Right lobe of liver (tissue), 6 donors: ENCODE results near the gene SLC2A8. TPM values are rescaled to one million over a fixed set of nuclear protein-coding genes. Genes with fewer than 3 reads are reported as not detected.

Source experiments
- ATAC-seq, 4 donors: fragments of 200-7000 bp; cut with Tn5 transposase; one replicate each; pipeline ENCODE4 v1.9.1; 2020; ENCODE audit warnings: mild to moderate bottlenecking in 4 of 4, moderate library complexity in 4 of 4
- DNase-seq, 3 donors: peaks; one replicate each; pipeline ENCODE4 v3.0.0-alpha.2; 2020
- H3K27ac ChIP-seq, 3 donors: fragments of 200-600 bp; one replicate each; pipeline ENCODE4 v1.8.0; 2022
- H3K27me3 ChIP-seq, 2 donors: fragments of 200-600 bp; one replicate each; pipeline ENCODE4 v1.8.0; 2022
- H3K36me3 ChIP-seq, 4 donors: fragments of 200-600 bp; sonication (generic) in 1 of 4; one replicate each; pipeline versions ENCODE4 v1.5.1 to v1.8.0; 2017 to 2022; ENCODE audit warnings: control low read depth in 1 of 4
- H3K4me1 ChIP-seq, 4 donors: fragments of 200-600 bp; sonication (generic) in 1 of 4; one replicate each; pipeline versions ENCODE4 v1.5.1 to v1.8.0; 2017 to 2022; ENCODE audit warnings: control low read depth in 1 of 4
- H3K4me3 ChIP-seq, 3 donors: fragments of 200-600 bp; one replicate each; pipeline ENCODE4 v1.8.0; 2022
- H3K9me3 ChIP-seq, 4 donors: fragments of 200-600 bp; sonication (generic) in 1 of 4; one replicate each; pipeline versions ENCODE4 v1.5.1 to v1.8.0; 2017 to 2022; ENCODE audit warnings: control low read depth in 1 of 4
- POLR2A ChIP-seq: fragments of 450-650 bp; IDR thresholded peaks from one replicate; pipeline ENCODE4 v1.6.1; 2017; ENCODE audit warnings: antibody characterized with exemption, mild to moderate bottlenecking
- WGBS: methylation state at CpG from one replicate; pipeline ENCODE4 v1.1.6; 2018; ENCODE audit warnings: low coverage, low lambda C conversion rate; ENCODE audit not compliant: insufficient coverage; ENCODE audit errors: missing lambda C conversion rate; 5-methylcytosine and 5-hydroxymethylcytosine counted together
- intact Hi-C, 2 donors: fragments of 100-400 bp; cut with DNase I; formaldehyde crosslinking; loops; one replicate each; pipeline versions ENCODE4 v1.11.2 to v1.14.1; 2022
- total RNA-seq, 6 experiments: library from RNA; depleted of rRNA in 2 of 6; stranded (reverse); fragments of >200 nt in 2 of 6; fragmentation: NEBNext Ultra II Directional in 3 of 6; extraction: Animal tissue kit (Norgen Biotek cat#: 25700) in 3 of 6; gene quantifications; one replicate each; pipeline versions ENCODE4 v1.1.0 to v1.2.4, GENCODE V29; 2016 to 2023
- TF ChIP-seq, protein P1 (sequence below), 4 donors: fragments of 200-600 bp in 3 of 4; fragments of 450-650 bp in 1 of 4; IDR thresholded peaks; one replicate each; pipeline versions ENCODE4 v1.5.1 to v1.8.0; 2016 to 2022; ENCODE audit warnings: antibody characterized with exemption in 4 of 4, mild to moderate bottlenecking in 2 of 4
- donor health status: DM: no; HTN: yes; CAD: no.
- donor health status: DM: no; HTN: no; CAD: no.
- donor health status: DM: no; HTN: no; CAD: no.
- donor health status: DM: no; HTN: yes; CAD: no.
- donor health status: DM: no; HTN: yes; CAD: no.

Gene SLC2A8
- total RNA-seq, 6 experiments from 2014 or later, result 16.2 to 25.0 (median 18.8) TPM

DNA sequence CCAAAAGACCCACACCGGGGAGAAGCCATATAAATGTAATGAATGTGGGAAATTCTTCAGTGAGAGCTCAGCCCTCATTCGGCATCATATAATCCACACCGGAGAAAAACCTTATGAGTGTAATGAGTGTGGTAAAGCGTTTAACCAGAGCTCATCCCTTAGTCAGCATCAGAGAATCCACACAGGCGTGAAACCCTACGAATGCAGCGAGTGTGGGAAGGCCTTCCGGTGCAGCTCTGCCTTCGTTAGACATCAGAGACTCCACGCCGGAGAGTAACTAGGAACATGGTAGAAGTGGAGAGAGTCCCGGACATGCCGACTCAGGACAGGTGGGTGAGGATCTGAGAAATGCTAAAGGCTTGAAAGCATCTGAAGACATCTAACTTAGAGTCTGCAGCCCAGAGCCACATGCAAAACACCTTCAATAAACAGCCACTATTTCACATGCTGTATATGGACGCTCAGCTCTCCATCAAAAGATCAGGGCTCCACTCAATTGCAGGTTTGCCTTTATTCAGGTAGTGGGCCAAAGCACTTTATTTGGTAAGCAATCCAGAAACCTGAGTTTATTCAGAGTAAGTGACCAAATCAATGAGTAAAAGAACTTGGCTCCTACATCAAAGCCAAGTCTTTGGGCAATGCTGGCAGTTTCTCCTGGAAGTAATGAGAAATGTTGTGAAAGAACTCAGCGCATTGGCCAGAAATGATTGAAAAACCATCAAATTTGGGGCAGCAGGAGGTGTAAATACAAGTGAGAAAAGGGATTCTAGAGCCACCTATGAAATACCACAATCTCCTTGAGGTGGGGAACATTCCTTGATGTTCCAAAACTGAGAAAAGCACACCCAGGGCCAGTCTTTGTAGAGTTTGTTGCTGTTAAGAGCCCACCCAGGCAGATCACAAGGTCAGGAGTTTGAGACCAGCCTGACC lies 48.2 kb downstream of the SLC2A8 start:
- ATAC-seq, result peak in 3 of 4 donors; percentile 20 to 76 (median 53)
- intact Hi-C loops, result no loop called here
- 86% methylated on average over 13 of the region's 15 CpGs for WGBS
- no peak for DNase-seq
- Histone ChIP-seq H3K27me3 (no peaks in the 10 kb centered on the region), H3K4me3 (no peak overlapping the region), H3K4me1 (peaks cover 0 to 32% (median 5%) of the 10 kb centered on the region in 4 donors), H3K9me3 (no peaks in the 10 kb centered on the region), H3K27ac (peak overlapping the region in 1 of 3 donors; percentile 10), H3K36me3 (peaks cover 5 to 59% (median 29%) of the 10 kb centered on the region in 4 donors)
- TF ChIP-seq, protein P1, sequence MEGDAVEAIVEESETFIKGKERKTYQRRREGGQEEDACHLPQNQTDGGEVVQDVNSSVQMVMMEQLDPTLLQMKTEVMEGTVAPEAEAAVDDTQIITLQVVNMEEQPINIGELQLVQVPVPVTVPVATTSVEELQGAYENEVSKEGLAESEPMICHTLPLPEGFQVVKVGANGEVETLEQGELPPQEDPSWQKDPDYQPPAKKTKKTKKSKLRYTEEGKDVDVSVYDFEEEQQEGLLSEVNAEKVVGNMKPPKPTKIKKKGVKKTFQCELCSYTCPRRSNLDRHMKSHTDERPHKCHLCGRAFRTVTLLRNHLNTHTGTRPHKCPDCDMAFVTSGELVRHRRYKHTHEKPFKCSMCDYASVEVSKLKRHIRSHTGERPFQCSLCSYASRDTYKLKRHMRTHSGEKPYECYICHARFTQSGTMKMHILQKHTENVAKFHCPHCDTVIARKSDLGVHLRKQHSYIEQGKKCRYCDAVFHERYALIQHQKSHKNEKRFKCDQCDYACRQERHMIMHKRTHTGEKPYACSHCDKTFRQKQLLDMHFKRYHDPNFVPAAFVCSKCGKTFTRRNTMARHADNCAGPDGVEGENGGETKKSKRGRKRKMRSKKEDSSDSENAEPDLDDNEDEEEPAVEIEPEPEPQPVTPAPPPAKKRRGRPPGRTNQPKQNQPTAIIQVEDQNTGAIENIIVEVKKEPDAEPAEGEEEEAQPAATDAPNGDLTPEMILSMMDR (IDR thresholded peaks at IDR 0.05), result no peak
- TF ChIP-seq POLR2A, result no peak

DNA sequence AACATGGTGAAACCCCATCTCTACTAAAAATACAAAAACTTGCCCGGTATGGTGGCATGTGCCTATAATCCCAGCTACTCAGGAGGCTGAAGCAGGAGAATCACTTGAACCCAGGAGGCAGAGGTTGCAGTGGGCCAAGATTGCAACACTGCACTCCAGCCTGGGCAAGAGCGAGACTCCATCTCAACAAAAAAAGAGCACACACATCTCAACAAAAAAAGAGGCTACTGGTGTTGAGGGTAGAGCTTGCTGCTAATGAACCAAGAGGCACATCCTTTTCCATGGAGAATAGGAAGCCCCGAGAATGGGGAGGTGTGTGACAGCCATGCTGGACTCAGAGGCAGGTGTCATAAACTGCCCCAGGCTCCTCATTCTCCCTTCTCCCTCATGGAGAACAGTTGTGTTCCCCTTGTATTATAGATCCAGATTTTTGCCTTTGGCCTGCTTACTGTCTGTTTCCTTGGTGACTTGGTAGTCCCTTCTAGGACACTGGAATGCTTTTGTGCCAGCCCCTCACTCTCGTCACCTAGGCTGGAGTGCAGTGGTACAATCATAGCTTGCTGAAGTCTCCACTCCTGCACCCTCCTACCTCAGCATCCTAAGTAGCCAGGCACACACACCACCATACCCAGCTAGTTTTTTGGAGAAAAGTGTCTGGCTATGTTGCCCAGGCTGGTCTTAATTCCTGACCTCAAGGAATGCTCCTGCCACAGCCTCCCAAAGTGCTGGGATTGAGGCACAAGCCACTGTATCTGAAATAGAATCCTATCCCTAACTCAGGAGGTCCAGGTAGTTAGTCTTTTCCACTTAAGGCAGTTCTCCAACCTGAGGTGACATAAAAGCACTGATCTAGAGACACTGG lies 49.1 kb downstream of the SLC2A8 start:
- no CpG with 5 or more reads among the region's 4 CpGs for WGBS
- Histone ChIP-seq H3K4me3 (no peak overlapping the region), H3K4me1 (peaks cover 0 to 37% (median 6%) of the 10 kb centered on the region in 4 donors), H3K27ac (peak overlapping the region in 1 of 3 donors; percentile 10), H3K36me3 (peaks cover 5 to 51% (median 29%) of the 10 kb centered on the region in 4 donors), H3K9me3 (no peaks in the 10 kb centered on the region), H3K27me3 (no peaks in the 10 kb centered on the region)
- TF ChIP-seq, protein P1 (IDR thresholded peaks at IDR 0.05), result no peak
- TF ChIP-seq POLR2A, result no peak
- peak in 1 of 4 donors; percentile 8 for ATAC-seq
- intact Hi-C loops, result no loop called here
- DNase-seq, result no peak

DNA sequence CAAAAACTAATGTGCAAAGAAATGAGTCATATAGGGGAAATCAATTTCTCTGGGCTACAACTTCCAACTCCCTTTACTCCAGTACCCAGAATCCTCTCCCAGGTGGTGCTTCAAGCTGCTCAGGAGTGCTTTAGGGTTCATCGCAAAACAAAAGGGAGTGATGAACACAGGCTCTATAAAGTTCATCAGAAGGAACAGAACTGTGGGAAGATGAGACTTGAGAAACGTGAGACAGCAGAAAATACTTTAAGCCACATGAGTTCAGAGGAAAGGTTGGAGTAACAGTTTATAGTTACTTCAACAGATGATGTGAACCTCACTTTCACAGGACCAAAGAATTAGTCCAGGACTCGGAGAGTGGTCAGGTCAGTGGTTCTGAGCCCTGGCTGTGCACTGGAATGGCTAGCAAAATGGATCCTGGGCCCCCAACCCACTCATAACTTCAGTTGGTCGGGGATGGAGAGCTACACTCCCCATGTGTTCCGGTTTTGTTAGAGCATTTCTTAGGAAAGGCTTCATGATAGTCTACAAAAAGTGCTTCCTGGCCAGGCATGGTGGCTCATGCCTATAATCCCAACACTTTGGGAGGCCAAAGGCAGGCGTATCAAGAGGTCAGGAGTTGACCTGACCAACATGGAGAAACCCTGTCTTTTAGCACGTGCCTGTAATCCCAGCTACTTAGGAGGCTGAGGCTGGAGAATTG lies 49.9 kb downstream of the SLC2A8 start:
- DNase-seq (no peak), ATAC-seq (no peak)
- no peak overlapping the region for H3K27ac ChIP-seq
- no peak overlapping the region for H3K4me3 ChIP-seq
- 82% methylated on average over 3 of the region's 7 CpGs for WGBS
- peaks cover 0 to 37% (median 6%) of the 10 kb centered on the region in 4 donors for H3K4me1 ChIP-seq
- H3K27me3 ChIP-seq, result no peaks in the 10 kb centered on the region
- no peaks in the 10 kb centered on the region for H3K9me3 ChIP-seq
- H3K36me3 ChIP-seq, result peaks cover 5 to 47% (median 29%) of the 10 kb centered on the region in 4 donors
- intact Hi-C loops, result no loop called here
- TF ChIP-seq POLR2A, result no peak
- TF ChIP-seq, protein P1 (IDR thresholded peaks at IDR 0.05), result no peak
